ENCODE measurements around the gene SND1.

Gene SND1

GRCh38 chr7:127924874-127925273, 272.9 kb downstream of the SND1 start:
- no peak for TF ChIP-seq CTCF (IDR thresholded peaks at IDR 0.05; ENCODE audit: low read depth, low read length)
- H3K4me3 ChIP-seq (ENCODE audit: low read depth, low read length): no peak overlapping the region

DNA sequence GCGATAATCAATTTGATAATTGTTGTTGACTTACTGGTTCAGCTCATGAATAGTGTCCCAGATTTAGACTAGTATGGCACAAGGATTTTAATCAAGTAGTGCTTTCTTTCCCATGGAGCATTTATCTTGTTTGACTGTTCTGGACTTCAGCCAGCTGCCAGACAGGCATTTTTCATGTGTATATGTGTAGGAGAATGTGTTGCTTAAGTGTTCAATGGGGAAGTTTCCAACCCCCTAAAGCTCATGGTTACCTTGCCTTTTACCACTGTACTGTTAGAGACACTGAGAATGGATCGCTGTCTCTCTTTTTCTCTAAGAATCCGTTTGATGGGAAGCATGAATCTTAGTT, 275.3 kb downstream of the SND1 start:
- H3K4me3 ChIP-seq (ENCODE audit: low read depth, low read length): no peak overlapping the region
- no peak for TF ChIP-seq CTCF (IDR thresholded peaks at IDR 0.05; ENCODE audit: low read depth, low read length)

DNA sequence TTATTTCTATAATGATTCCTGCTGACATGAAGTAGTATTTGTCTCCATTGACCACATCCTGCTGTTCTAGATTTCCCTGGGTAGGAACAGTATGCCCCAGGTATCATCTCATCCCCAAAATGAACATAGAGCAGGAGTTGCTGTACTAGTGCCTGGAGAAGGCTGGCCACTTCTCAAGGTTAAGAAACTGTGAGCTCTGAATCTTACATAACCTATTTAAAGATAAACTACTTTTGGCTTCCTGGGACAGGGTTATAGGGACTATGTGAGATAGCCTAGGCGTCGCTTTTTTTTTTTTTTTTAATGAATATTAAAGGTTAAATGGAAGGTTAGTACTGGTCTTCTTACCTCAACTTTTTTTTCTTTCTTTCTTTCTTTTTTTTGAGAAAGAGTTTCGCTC, 276.2 kb downstream of the SND1 start:
- H3K4me3 ChIP-seq (ENCODE audit: low read depth, low read length): no peak overlapping the region
- TF ChIP-seq CTCF (IDR thresholded peaks at IDR 0.05; ENCODE audit: low read depth, low read length): no peak

GRCh38 chr7:127928852-127929251, 276.9 kb downstream of the SND1 start:
- TF ChIP-seq CTCF (IDR thresholded peaks at IDR 0.05; ENCODE audit: low read depth, low read length): no peak
- no peak overlapping the region for H3K4me3 ChIP-seq (ENCODE audit: low read depth, low read length)

DNA sequence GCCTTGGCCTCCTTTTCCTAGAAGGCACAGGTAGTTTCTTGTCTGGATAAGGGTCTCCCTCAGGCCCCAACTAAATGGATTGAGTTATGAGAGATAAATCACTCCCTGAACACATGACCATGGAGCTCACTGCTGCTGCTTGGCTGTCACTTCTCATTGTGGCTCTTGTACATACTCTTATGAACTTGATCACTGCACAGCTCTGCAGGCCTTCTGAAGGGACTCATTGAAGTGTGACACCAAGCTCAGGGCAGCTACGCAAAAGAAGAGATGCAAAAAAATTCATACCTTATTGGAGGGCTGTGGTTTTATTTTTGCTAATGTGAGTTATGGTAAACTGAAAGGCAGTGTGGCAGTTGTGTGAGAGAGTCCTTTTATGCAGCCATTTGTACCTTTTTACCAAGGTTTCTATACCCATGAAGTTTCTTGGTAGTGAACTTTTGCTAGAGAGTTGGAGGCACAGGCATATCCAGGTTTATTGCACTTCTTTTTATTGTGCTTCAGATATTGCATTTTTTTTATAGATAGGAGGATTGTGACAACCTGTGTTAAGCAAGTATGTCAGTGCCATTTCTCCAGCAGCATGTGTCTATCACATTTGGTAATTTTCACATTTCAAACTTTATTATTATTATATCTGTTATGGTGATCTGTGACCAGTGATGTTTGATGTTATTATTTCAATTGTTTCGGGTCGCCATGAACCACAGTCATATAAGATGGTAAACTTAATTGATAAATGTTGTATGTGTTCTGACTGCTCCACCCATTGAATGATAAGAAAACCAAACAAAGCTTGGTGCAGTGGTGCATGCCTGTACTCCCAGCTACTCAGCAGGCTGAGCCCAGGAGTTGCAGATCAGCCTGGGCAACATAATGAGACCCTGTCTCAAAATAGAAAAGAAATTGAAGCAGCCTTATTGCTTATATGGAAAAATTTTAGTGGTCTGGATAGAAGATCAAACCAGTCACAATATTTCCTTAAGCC, 278.6 kb downstream of the SND1 start:
- TF ChIP-seq CTCF (IDR thresholded peaks at IDR 0.05; ENCODE audit: low read depth, low read length): no peak
- H3K4me3 ChIP-seq (ENCODE audit: low read depth, low read length): no peak overlapping the region

GRCh38 chr7:127932076-127932475, 280.1 kb downstream of the SND1 start:
- H3K4me3 ChIP-seq (ENCODE audit: low read depth, low read length): no peak overlapping the region
- no peak for TF ChIP-seq CTCF (IDR thresholded peaks at IDR 0.05; ENCODE audit: low read depth, low read length)

- H3K4me3 ChIP-seq (ENCODE audit: low read depth, low read length): no peak overlapping the region
- TF ChIP-seq CTCF (IDR thresholded peaks at IDR 0.05; ENCODE audit: low read depth, low read length): no peak
Measured at GRCh38 chr7:127932496-127932895, 280.5 kb downstream of the SND1 start.
